Endodermal cell (in vitro differentiated cells): ENCODE data around the gene TNS3. TPM values are rescaled to one million over a fixed set of nuclear protein-coding genes. Genes with fewer than 3 reads are reported as not detected.
A peak's percentile ranks its signal among the peaks of the same experiment; 100 is the strongest.

ENCODE experiments used
- DNase-seq: peaks from one replicate; pipeline ENCODE4 v3.0.0-alpha.2; 2017
- H3K27ac ChIP-seq: 2 replicates; pipeline ENCODE4 v1.5.1; 2013; ENCODE audit warnings: mild to moderate bottlenecking, low read depth, low read length, moderate library complexity
- H3K27me3 ChIP-seq: 2 replicates; pipeline ENCODE4 v1.6.1; 2013; ENCODE audit warnings: mild to moderate bottlenecking, low read length, moderate library complexity; ENCODE audit not compliant: insufficient read depth, control insufficient read depth, poor library complexity, severe bottlenecking
- H3K36me3 ChIP-seq: 2 replicates; pipeline ENCODE4 v1.7.0; 2013; ENCODE audit warnings: mild to moderate bottlenecking, low read length, moderate library complexity; ENCODE audit not compliant: control insufficient read depth, insufficient read depth
- H3K4me1 ChIP-seq: one replicate; pipeline ENCODE4 v1.7.0; 2013; ENCODE audit warnings: low read length; ENCODE audit not compliant: control insufficient read depth, insufficient read depth
- H3K4me3 ChIP-seq: 2 replicates; pipeline ENCODE4 v1.5.1; 2013; ENCODE audit warnings: mild to moderate bottlenecking, low read length, moderate library complexity
- H3K9ac ChIP-seq: 2 replicates; pipeline ENCODE4 v1.6.1; 2013; ENCODE audit warnings: mild to moderate bottlenecking, low read length, moderate library complexity; ENCODE audit not compliant: poor library complexity, severe bottlenecking; ENCODE audit errors: extremely low read depth
- H3K9me3 ChIP-seq: 2 replicates; pipeline ENCODE4 v1.6.1; 2013; ENCODE audit warnings: mild to moderate bottlenecking, low read length, moderate library complexity; ENCODE audit not compliant: control insufficient read depth
- H3K27ac Mint-ChIP-seq: 2 replicates; pipeline ENCODE4 v1.8.0; 2020; ENCODE audit warnings: mixed read lengths
- H3K27me3 Mint-ChIP-seq: 2 replicates; pipeline ENCODE4 v1.8.0; 2021; ENCODE audit warnings: mild to moderate bottlenecking, mixed read lengths; ENCODE audit not compliant: insufficient read depth
- H3K36me3 Mint-ChIP-seq: 2 replicates; pipeline ENCODE4 v1.8.0; 2020; ENCODE audit warnings: low read depth, mixed read lengths
- H3K4me1 Mint-ChIP-seq: 2 replicates; pipeline ENCODE4 v1.8.0; 2020; ENCODE audit warnings: mixed read lengths
- H3K4me3 Mint-ChIP-seq: 2 replicates; pipeline ENCODE4 v1.8.0; 2020; ENCODE audit warnings: mild to moderate bottlenecking, moderate library complexity, mixed read lengths
- H3K9me3 Mint-ChIP-seq: 2 replicates; pipeline ENCODE4 v1.8.0; 2020; ENCODE audit warnings: mild to moderate bottlenecking, mixed read lengths
- WGBS, 2 experiments: methylation state at CpG; one replicate each; pipeline versions ENCODE4 v1.1.5 to v1.1.7; 2013; ENCODE audit warnings: missing lambda C conversion rate in 2 of 2, mixed read lengths in 1 of 2; ENCODE audit not compliant: insufficient coverage in 1 of 2, insufficient read length in 1 of 2; 5-methylcytosine and 5-hydroxymethylcytosine counted together
- total RNA-seq, 2 donors: library from RNA; stranded (reverse); fragmentation: NEBNext Ultra II Directional in 1 of 2; extraction: Animal tissue kit (Norgen Biotek cat#: 25700) in 1 of 2; gene quantifications; 2 replicates in 1 of 2; 3 replicates in 1 of 2; pipeline ENCODE4 v1.2.1, GENCODE V29; 2021
- TF ChIP-seq, protein P1 (sequence below): fragments of 200-600 bp; sonication (generic); conservative IDR thresholded peaks from 2 replicates; pipeline ENCODE4 v1.5.0; 2021; ENCODE audit warnings: antibody characterized with exemption, mild to moderate bottlenecking

Gene TNS3
- total RNA-seq, 2 donors from 2014 or later: 33.8 to 38.5 TPM

DNA sequence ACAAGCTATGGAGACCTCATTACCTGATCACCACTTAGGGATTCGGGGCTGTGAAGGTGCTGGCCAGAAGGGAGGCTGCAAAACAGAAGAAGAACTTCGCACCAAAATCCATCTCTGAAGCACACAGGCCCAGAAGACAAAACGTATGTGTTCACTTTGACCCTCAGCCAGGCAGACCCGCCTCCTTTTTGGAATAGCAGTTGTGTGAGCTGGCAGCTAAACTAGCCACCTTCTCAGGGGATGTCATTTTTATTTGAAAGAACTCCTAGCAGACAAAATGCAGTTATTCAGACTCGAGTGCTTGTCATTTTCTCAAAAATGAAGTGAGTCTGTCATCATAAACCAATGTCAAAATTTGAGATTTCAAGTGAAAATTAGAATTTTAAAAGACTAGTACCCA, 71.7 kb downstream of the TNS3 start:
- H3K9me3 Mint-ChIP-seq: no peaks in the 10 kb centered on the region
- H3K27ac ChIP-seq: no peak overlapping the region
- H3K4me3 ChIP-seq: no peak overlapping the region
- 94 to 98% methylated on average over 5 of the region's 5 CpGs for WGBS, 2 experiments
- H3K27me3 ChIP-seq: no peaks in the 10 kb centered on the region
- H3K36me3 ChIP-seq: peaks cover 5% of the 10 kb centered on the region
- H3K9me3 ChIP-seq: no peaks in the 10 kb centered on the region
- H3K4me1 Mint-ChIP-seq: peaks cover 24% of the 10 kb centered on the region
- no peak overlapping the region for H3K9ac ChIP-seq
- H3K27ac Mint-ChIP-seq: no peak overlapping the region
- peaks cover 11% of the 10 kb centered on the region for H3K4me1 ChIP-seq
- no peaks in the 10 kb centered on the region for H3K27me3 Mint-ChIP-seq
- H3K4me3 Mint-ChIP-seq: no peak overlapping the region
- H3K36me3 Mint-ChIP-seq: peaks cover 16% of the 10 kb centered on the region
- TF ChIP-seq, protein P1, sequence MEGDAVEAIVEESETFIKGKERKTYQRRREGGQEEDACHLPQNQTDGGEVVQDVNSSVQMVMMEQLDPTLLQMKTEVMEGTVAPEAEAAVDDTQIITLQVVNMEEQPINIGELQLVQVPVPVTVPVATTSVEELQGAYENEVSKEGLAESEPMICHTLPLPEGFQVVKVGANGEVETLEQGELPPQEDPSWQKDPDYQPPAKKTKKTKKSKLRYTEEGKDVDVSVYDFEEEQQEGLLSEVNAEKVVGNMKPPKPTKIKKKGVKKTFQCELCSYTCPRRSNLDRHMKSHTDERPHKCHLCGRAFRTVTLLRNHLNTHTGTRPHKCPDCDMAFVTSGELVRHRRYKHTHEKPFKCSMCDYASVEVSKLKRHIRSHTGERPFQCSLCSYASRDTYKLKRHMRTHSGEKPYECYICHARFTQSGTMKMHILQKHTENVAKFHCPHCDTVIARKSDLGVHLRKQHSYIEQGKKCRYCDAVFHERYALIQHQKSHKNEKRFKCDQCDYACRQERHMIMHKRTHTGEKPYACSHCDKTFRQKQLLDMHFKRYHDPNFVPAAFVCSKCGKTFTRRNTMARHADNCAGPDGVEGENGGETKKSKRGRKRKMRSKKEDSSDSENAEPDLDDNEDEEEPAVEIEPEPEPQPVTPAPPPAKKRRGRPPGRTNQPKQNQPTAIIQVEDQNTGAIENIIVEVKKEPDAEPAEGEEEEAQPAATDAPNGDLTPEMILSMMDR: no peak
- no peak for DNase-seq

DNA sequence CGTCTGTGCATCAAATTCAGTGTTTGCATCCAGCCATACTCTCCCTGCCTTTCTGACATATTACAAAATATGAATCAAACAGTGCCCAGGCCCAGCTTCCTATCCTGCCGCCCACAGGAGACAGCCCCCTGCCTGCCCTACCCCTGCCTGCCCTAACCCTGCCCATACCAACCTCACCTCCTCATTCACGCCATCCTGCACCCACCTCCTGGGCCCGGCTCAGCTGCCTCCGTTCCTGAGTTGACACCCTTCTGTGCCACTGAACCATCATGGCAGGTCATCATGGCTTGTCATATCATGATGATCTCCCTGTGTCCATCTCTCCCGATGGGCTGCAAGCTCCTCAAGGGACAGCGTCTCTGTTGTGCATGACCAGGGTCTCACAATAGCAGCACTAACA, 72.3 kb downstream of the TNS3 start:
- Mint-ChIP-seq H3K4me3 (no peak overlapping the region), H3K9me3 (no peaks in the 10 kb centered on the region), H3K4me1 (peaks cover 26% of the 10 kb centered on the region), H3K27me3 (no peaks in the 10 kb centered on the region), H3K27ac (no peak overlapping the region), H3K36me3 (peaks cover 16% of the 10 kb centered on the region)
- Histone ChIP-seq H3K9me3 (no peaks in the 10 kb centered on the region), H3K27me3 (no peaks in the 10 kb centered on the region), H3K4me1 (peaks cover 11% of the 10 kb centered on the region), H3K36me3 (peaks cover 5% of the 10 kb centered on the region), H3K27ac (no peak overlapping the region), H3K4me3 (no peak overlapping the region), H3K9ac (no peak overlapping the region)
- TF ChIP-seq, protein P1: no peak
- no peak for DNase-seq
- WGBS, 2 experiments: 88 to 94% methylated on average over 5 to 7 of the region's 7 CpGs

DNA sequence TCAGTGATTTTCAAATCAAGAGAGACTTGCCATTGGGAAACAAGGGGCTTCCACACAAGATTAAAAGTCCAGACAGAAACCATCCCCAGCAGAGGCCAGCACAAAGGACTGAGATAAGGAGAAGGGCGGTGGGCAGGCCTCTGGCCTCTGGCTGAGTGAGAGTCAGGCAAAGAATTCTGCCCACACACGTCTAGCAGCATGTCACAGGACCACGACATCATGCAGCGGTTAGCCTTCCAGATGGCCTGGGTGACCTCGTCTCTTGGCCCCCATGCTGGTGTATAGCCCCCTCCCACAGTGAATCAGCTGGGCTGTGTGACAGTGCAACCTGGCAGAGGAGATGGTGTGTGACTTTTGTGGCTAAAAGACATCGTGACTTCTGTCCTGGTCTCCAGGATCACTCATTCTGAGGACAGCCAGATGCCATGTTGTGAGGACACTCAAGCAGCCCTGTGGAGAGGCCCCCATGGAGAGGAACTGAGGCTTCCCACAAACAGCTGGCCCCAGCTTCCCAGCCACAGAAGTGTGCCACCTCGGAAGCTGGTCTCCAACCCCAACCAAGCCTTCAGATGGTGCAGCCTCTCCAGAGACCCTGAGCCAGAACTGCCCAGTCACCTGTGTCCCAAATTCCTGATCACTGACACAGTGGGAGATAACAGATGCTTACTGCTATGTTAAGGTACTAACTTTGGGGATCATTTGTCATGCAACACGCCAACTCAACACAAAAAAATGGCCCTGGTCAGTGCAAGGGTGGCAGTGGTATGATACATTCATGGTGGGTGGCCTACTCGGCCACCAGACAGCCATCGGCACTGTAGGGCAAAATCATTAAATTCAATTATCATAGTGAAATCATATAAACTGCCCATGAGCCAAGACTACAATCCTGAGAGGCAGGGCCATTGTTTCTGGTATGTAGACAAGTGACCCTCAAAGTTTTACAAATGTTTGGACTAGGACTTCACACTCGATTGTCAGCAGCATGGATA, 73.2 kb downstream of the TNS3 start:
- Mint-ChIP-seq H3K36me3 (peaks cover 16% of the 10 kb centered on the region), H3K4me3 (no peak overlapping the region), H3K9me3 (no peaks in the 10 kb centered on the region), H3K4me1 (peaks cover 26% of the 10 kb centered on the region), H3K27me3 (no peaks in the 10 kb centered on the region), H3K27ac (peak overlapping the region; percentile 61)
- Histone ChIP-seq H3K36me3 (peaks cover 9% of the 10 kb centered on the region), H3K9ac (no peak overlapping the region), H3K27ac (peak overlapping the region; percentile 90), H3K4me3 (peak overlapping the region; percentile 33), H3K9me3 (no peaks in the 10 kb centered on the region), H3K4me1 (peaks cover 7% of the 10 kb centered on the region), H3K27me3 (no peaks in the 10 kb centered on the region)
- WGBS, 2 experiments: 75 to 87% methylated on average over 9 to 11 of the region's 11 CpGs
- no peak for DNase-seq
- TF ChIP-seq, protein P1: no peak
